Measurements from ENCODE around the gene DLAT.
"Not testable (repeated sequence)": the region's sequence is repeated elsewhere in the genome, so short reads cannot be mapped to it uniquely, and the experiment has no call there.

Gene DLAT

DNA sequence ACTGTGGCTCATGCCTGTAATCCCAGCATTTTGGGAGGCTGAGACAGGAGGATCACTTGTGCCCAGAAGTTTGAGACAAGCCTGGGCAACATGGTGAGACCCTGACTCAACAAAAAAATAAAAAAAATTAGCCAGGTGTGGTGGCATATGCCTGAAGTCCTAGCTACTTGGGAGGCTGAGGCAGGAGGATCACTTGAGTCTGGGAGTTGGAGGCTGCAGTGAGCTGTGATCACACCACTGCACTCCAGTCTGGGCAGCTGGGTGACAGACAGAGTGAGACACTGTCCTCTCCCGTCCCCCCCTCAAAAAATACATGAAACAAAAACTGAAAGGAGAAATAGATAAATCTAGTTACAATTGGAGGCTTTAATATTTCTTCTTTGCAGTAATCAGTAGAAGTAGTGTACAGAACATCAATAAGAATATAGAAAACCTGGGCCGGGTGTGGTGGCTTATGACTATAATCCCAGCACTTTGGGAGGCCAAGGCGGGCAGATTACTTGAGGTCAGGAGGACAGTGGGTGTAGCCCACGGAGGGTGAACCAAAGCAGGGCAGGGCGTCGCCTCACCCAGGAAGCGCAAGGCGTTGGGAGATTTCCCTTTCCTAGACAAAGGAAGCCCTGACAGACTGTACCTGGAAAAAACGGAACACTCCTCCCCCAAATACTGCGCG is 19.6 kb upstream of the DLAT start:
- no peak for DNase-seq

GRCh38 chr11:112006095-112006441 is 19.1 kb upstream of the DLAT start:
- DNase-seq = not testable (repeated sequence)

DNA sequence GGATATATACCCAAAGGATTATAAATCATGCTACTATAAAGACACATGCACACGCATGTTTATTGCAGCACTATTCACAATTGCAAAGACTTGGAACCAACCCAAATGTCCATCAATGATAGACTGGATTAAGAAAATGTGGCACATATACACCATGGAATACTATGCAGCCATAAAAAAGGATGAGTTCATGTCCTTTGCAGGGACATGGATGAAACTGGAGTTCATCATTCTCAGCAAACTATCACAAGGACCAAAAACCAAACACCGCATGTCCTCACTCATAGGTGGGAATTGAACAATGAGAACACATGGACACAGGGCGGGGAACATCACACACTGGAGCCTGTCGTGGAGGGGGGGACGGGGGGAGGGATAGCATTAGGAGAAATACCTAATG is 13.8 kb upstream of the DLAT start:
- DNase-seq = not testable (repeated sequence)

DNA sequence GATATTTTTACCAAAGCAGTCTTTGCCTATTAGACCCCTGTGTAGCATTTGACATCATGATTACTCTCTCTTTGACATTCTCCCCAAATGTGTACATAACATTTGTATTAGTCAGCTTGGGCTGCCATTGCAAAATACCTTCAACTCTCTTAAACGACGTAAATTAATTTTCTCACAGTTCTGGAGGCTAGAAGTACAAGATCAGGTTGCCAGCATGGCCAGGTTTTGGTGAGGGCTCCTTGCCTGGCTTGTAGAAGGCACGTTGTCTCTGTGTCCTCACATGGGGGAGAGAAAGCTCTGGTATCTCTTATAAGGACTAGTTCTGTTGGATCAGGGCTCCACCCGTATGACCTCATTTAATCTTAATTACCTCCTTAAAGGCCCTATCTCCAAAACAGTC is 12.3 kb upstream of the DLAT start:
- no peak for DNase-seq

DNA sequence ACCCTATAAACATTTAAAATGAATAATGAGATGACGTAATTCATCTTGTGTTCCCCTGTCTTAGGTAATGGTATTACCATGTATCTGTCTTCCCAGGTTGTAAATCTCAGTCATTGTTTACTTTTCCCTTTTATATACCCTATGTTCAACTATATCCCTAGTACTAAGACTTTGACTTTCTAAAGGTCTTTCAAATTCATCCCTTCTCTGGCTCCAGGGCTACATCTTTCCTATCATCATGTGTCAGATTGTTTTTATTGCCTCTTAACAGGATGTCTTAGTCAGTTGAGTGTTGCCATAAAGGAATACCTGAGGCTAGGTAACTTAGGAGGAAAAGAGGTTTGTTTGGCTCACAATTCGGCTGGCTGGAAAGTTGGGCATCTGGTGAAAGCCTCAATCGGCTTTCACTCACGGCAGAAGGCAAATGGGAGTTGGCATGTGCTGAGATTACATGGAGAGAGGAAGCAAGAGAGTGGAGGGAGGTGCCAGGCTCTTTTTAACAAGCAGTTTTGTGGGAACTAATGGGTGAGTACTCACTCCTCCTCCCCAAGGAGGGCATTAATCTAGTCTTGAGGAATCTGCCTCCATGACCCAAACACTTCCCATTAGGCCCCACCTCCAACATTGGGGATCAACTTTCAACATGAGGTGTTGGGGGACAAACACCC is 11.6 kb upstream of the DLAT start:
- no peak for DNase-seq

DNA sequence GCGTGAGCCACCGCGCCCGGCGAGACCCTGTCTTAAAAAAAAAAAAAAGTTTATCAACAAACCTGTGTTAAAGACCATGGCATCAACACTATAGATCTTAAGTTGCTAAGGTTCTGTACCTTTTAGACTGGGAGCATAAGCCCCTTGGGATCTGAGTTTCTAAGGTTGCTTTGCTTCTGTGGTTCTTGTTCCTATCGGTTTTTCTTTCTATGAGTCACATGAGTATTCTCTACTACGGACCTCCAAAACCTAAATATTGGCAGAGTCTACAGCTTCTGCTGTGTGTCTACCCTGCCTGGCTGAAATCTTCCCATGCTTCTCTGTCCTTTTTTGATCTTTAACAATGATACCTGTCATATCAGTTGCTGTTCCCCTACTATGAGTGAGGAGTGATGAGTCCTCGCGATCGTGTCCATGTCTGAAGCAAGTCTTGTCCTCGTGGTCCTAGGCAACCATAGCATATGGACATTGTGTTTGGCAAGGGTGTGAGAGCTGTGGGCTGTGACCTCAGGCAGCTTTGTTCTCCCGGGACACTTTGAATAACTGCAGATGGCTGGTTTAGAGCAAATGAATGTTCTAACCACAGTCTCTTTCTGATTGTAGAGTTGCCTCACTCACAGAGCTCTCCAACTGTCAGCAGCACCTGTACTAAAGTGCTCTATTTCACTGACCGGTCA is 9.0 kb upstream of the DLAT start:
- DNase-seq = no peak

DNA sequence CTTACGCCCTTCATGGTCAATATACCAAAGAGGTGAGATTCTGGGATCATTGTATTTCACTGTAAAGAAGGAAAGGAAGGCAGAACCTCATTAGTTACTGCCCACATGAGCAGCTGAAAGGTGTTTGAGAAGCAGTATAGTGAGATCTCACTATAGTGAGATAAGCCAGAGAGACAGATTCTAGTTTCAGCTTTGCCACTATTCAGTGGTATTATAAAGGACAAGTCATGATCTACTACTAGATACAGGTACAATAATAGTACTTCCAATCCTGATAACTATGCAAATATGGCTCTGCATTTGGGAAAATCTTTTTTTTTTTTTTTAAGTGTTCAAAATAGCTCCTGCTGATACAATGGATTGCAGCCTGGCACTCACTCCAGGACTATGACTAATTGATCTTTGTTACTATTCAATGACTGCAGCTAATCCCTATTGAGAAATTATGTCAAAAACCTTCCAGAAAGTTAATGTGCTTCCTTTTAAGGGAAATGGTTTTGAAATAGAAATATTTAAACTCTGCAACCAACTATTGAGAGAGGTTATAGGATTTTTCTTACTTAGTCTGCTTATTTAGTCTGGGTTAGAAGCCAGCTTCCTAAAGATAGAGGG is 8.3 kb upstream of the DLAT start:
- no peak for DNase-seq

DNA sequence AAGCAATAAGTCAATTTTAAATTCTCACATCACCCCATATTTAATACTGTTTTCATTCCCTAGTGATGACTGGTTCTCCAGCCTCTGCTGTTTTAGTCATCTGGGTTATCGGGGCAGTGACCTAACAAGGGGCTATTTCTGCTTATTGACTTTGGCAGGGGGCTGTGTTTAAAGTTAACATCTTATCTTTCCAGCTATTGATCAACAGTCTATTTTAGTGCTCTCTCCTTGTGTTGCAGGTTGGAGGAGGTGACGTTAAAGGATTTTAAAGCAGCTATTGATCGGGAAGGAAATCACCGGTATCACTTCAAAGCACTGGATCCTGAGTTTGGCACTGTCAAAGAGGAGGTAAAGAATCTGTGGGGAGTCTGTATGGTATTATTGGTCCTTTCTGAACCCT is 7.7 kb upstream of the DLAT start:
- no peak for DNase-seq

- no peak for DNase-seq
Measured at GRCh38 chr11:112019066-112019465, 6.1 kb upstream of the DLAT start.

DNA sequence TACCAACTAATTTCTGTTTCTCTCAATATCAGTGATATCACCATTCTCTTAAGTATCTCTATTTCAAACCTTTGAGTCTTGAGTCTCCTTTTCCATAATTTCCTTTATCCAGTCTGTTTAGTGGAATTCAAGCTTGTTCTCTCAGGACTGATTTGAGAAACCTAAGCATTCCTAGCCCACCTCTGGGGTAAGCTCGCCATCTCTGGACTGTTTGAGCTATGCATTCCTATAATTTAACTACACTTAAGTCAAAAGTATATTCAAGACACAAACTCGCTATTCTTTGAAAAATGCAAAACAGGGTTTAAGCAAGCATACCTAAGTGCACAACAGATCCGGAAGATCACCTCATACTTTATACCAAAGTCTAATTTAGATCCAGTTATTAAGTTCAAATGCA is 2.1 kb upstream of the DLAT start:
- DNase-seq = no peak

- DNase-seq = peak; percentile 38
Measured at GRCh38 chr11:112024178-112024772, 933 bp upstream of the DLAT start.

GRCh38 chr11:112025707-112026106 is 499 bp downstream of the DLAT start:
- no peak for DNase-seq

DNA sequence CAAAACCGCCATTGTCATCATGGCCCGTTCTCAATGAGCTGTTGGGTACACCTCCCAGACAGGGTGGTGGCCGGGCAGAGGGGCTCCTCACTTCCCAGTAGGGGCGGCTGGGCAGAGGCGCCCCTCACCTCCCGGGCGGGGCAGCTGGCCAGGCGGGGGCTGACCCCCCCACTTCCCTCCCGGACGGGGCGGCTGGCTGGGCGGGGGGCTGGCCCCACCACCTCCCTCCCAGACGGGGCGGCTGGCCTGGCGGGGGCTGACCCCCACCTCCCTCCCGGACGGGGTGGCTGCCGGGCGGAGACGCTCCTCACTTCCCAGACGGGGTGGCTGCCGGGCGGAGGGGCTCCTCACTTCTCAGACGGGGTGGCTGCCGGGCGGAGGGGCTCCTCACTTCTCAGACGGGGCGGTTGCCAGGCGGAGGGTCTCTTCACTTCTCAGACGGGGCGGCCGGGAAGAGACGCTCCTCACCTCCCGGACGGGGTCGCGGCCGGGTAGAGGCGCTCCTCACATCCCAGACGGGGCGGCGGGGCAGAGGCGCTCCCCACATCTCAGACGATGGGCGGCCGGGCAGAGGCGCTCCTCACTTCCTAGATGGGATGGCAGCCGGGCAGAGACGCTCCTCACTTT is 1.7 kb downstream of the DLAT start:
- not testable (repeated sequence) for DNase-seq

DNA sequence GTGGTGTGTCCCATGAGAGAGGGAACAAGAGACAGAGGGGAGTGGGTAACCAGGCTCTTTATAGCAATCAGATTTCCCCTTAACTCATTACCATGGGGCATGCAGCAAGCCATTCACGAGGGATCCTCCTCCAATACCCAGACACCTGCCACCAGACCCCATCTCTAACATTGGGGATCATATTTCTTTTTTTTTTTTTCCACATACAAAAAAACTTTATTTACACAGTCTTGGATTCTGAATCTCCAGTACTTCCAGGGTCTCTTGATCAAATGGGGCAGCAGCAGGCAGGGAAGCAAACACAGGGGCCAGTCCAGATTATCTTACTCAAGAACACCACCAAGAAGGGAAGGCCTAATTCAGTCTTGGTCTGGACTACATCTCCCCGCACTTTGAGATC is 4.3 kb downstream of the DLAT start:
- DNase-seq = no peak

DNA sequence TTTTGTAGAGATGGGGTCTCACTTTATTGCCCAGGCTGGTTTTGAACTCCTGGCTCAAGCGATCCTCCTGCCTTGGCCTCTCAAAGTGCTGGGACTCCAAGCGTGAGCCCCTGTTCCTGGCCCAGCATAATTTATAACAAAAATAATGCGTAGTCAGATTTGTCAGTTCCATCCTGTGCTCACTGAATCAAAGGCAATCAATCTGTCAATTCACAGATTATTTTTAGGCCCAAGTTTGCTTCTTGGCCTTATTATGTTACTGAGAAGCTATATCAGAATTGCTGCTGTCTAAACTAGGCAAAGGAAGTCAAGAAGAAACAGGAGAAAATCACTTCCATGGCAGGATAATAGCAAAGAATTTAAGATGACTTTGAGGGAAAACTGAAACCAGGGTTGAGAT is 8.7 kb downstream of the DLAT start:
- DNase-seq = no peak

- no peak for DNase-seq
Measured at GRCh38 chr11:112037527-112037926, 12.3 kb downstream of the DLAT start.

- DNase-seq = no peak
Measured at GRCh38 chr11:112042161-112042960, 17.2 kb downstream of the DLAT start.

DNA sequence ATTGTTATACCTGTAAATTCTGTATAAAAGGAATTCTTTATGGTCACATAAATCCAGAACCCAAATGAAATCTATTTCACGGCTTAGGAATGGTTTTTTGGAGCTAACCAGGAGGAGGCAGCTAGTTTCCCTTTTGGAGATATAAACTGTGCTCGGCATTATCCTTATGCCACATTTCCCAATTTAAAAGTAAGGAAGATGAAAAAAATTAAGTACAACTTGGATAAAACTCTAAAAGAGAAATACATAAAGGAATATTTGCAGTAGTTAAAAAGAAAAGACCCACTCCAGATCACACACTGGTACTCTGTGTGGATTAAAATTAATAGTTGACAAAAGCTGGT is 17.7 kb downstream of the DLAT start:
- DNase-seq = no peak

- no peak for DNase-seq
Measured at GRCh38 chr11:112044961-112045360, 19.8 kb downstream of the DLAT start.

DNA sequence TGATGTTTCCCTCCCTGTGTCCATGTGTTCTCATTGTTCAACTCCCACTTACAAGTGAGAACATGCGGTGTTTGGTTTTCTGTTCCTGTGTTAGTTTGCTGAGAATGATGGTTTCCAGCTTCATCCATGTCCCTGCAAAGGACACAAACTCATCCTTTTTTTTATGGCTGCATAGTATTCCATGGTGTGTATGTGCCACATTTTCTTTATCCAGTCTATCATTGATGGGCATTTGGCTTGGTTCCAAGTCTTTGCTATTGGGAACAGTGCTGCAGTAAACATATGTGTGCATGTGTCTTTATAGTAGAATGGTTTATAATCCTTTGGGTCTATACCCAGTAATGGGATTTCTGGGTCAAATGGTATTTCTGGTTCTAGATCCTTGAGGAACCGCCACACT is 21.4 kb downstream of the DLAT start:
- DNase-seq = not testable (repeated sequence)

GRCh38 chr11:112048256-112048655 is 23.0 kb downstream of the DLAT start:
- not testable (repeated sequence) for DNase-seq

DNA sequence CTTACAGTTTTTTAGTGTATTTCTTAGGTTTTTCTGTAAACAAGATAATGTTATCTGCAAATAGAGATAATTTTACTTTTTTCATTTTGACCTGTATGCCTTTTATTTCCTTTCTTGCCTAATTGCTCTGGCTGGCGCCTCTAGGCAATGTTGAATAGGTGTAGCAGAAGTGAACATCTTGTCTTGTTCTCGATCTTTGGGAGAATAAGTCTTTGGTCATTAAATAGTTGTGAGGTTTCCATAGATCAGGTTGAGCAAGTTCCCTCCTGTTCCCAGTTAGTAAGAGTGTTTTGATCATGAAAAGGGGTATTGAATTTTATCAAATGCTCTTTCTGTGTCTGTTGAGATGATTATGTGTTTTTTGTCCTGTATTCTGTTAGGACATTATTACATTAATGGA is 24.6 kb downstream of the DLAT start:
- no peak for DNase-seq

Measured in SIG-M5 (cell line).